OCI-LY3 (cell line): Measurements from ENCODE around the gene HDGF.

Source experiments
- EZH2phosphoT487 ChIP-seq: fragments of 200-600 bp; shearing (Covaris generic); IDR thresholded peaks from 2 replicates; pipeline ENCODE4 v1.6.1; 2018; ENCODE audit warnings: antibody characterized with exemption, mixed run types, low read depth
- TF ChIP-seq, protein P1 (sequence below): fragments of 200-600, 300-600 bp; sonication (generic); IDR thresholded peaks from 2 replicates; pipeline ENCODE4 v1.5.1; 2014; ENCODE audit warnings: antibody characterized with exemption, low read length, low read depth

GRCh38 chr1:156747742-156748669 is 3.5 kb downstream of the HDGF start:
- TF ChIP-seq, protein P1, sequence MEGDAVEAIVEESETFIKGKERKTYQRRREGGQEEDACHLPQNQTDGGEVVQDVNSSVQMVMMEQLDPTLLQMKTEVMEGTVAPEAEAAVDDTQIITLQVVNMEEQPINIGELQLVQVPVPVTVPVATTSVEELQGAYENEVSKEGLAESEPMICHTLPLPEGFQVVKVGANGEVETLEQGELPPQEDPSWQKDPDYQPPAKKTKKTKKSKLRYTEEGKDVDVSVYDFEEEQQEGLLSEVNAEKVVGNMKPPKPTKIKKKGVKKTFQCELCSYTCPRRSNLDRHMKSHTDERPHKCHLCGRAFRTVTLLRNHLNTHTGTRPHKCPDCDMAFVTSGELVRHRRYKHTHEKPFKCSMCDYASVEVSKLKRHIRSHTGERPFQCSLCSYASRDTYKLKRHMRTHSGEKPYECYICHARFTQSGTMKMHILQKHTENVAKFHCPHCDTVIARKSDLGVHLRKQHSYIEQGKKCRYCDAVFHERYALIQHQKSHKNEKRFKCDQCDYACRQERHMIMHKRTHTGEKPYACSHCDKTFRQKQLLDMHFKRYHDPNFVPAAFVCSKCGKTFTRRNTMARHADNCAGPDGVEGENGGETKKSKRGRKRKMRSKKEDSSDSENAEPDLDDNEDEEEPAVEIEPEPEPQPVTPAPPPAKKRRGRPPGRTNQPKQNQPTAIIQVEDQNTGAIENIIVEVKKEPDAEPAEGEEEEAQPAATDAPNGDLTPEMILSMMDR = no peak
- TF ChIP-seq EZH2phosphoT487 = no peak
